Measurements from ENCODE around the gene SYTL4. TPM values are rescaled to one million over a fixed set of nuclear protein-coding genes. Genes with fewer than 3 reads are reported as not detected.

SYTL4 gene
- total RNA-seq, 1 experiment from 2014 or later: 1.9 TPM

GRCh38 chrX:100748108-100748507 is 16.2 kb upstream of the SYTL4 start:
- Mint-ChIP-seq H3K27me3 (ENCODE audit: insufficient read depth, unreplicated experiment) (peaks cover 87% of the 10 kb centered on the region), H3K9me3 (ENCODE audit: unreplicated experiment) (no peaks in the 10 kb centered on the region), H3K36me3 (ENCODE audit: insufficient read depth, unreplicated experiment) (no peaks in the 10 kb centered on the region)

GRCh38 chrX:100747703-100748102 is 15.8 kb upstream of the SYTL4 start:
- ChIA-PET POLR2A (no interaction called here), CTCF (interaction anchor here (1.1 kb wide), 1 partner anchor 76 kb away, joined by 3 read pairs; no protein-coding TSS in a partner anchor)
- Mint-ChIP-seq H3K4me1 (ENCODE audit: insufficient read depth, unreplicated experiment) (peaks cover 7% of the 10 kb centered on the region), H3K27me3 (ENCODE audit: insufficient read depth, unreplicated experiment) (peaks cover 83% of the 10 kb centered on the region), H3K9me3 (ENCODE audit: unreplicated experiment) (no peaks in the 10 kb centered on the region), H3K27ac (ENCODE audit: low read depth, unreplicated experiment) (no peak overlapping the region), H3K4me3 (ENCODE audit: unreplicated experiment) (no peak overlapping the region), H3K36me3 (ENCODE audit: insufficient read depth, unreplicated experiment) (no peaks in the 10 kb centered on the region)
- no peak for TF ChIP-seq CTCF (IDR thresholded peaks at IDR 0.05; ENCODE audit: unreplicated experiment)
- DNase-seq (ENCODE audit: unreplicated experiment): no peak
- intact Hi-C loops (cut with micrococcal nuclease): no loop called here
- BruUV-seq (replicated peaks): no TSS peak

More at GRCh38 chrX:100748108-100748507, 16.2 kb upstream of the SYTL4 start:
- ChIA-PET CTCF (no interaction called here), POLR2A (no interaction called here)
- H3K4me3 Mint-ChIP-seq (ENCODE audit: unreplicated experiment): no peak overlapping the region
- no peak for TF ChIP-seq CTCF (IDR thresholded peaks at IDR 0.05; ENCODE audit: unreplicated experiment)
- H3K4me1 Mint-ChIP-seq (ENCODE audit: insufficient read depth, unreplicated experiment): peaks cover 7% of the 10 kb centered on the region
- intact Hi-C loops (cut with micrococcal nuclease): no loop called here
- no peak for DNase-seq (ENCODE audit: unreplicated experiment)
- BruUV-seq (replicated peaks): no TSS peak
- no peak overlapping the region for H3K27ac Mint-ChIP-seq (ENCODE audit: low read depth, unreplicated experiment)

- H3K4me3 Mint-ChIP-seq (ENCODE audit: unreplicated experiment): no peak overlapping the region
- no TSS peak for BruUV-seq (replicated peaks)
- POLR2A ChIA-PET: no interaction called here
These were observed 15.2 kb upstream of the SYTL4 start for GRCh38 chrX:100747090-100747489.

GRCh38 chrX:100745806-100746537 is 14.1 kb upstream of the SYTL4 start:
- DNase-seq (ENCODE audit: unreplicated experiment): no peak
- POLR2A ChIA-PET: no interaction called here

More at GRCh38 chrX:100747090-100747489, 15.2 kb upstream of the SYTL4 start:
- CTCF ChIA-PET: interaction anchor here (1.1 kb wide), 1 partner anchor 75 kb away, joined by 3 read pairs; no protein-coding TSS in a partner anchor
- H3K4me1 Mint-ChIP-seq (ENCODE audit: insufficient read depth, unreplicated experiment): peaks cover 7% of the 10 kb centered on the region
- no peak for DNase-seq (ENCODE audit: unreplicated experiment)
- no peak for TF ChIP-seq CTCF (IDR thresholded peaks at IDR 0.05; ENCODE audit: unreplicated experiment)
- intact Hi-C loops (cut with micrococcal nuclease): no loop called here
- no peaks in the 10 kb centered on the region for H3K9me3 Mint-ChIP-seq (ENCODE audit: unreplicated experiment)
- H3K27me3 Mint-ChIP-seq (ENCODE audit: insufficient read depth, unreplicated experiment): peaks cover 77% of the 10 kb centered on the region
- H3K27ac Mint-ChIP-seq (ENCODE audit: low read depth, unreplicated experiment): no peak overlapping the region
- H3K36me3 Mint-ChIP-seq (ENCODE audit: insufficient read depth, unreplicated experiment): no peaks in the 10 kb centered on the region

More at GRCh38 chrX:100745806-100746537, 14.1 kb upstream of the SYTL4 start:
- intact Hi-C loops (cut with micrococcal nuclease): no loop called here
- no peaks in the 10 kb centered on the region for H3K9me3 Mint-ChIP-seq (ENCODE audit: unreplicated experiment)
- no TSS peak for BruUV-seq (replicated peaks)
- CTCF ChIA-PET: interaction anchor here (0.6 to 1.5 kb wide), 2 partner anchors 23 to 615 kb away, joined by 3 to 5 read pairs; no protein-coding TSS in a partner anchor
- H3K36me3 Mint-ChIP-seq (ENCODE audit: insufficient read depth, unreplicated experiment): no peaks in the 10 kb centered on the region
- no peak overlapping the region for H3K4me3 Mint-ChIP-seq (ENCODE audit: unreplicated experiment)
- no peak for TF ChIP-seq CTCF (IDR thresholded peaks at IDR 0.05; ENCODE audit: unreplicated experiment)
- peaks cover 7% of the 10 kb centered on the region for H3K4me1 Mint-ChIP-seq (ENCODE audit: insufficient read depth, unreplicated experiment)
- no peak overlapping the region for H3K27ac Mint-ChIP-seq (ENCODE audit: low read depth, unreplicated experiment)
- H3K27me3 Mint-ChIP-seq (ENCODE audit: insufficient read depth, unreplicated experiment): peaks cover 66% of the 10 kb centered on the region

Measured in MCF 10A (cell line).